HG03066 (cell line): ENCODE results near the gene SQSTM1.
"Not testable (repeated sequence)": the region's sequence is repeated elsewhere in the genome, so short reads cannot be mapped to it uniquely, and the experiment has no call there.

Experiments
- ATAC-seq: cut with Tn5 transposase; IDR thresholded peaks from one replicate; pipeline ENCODE4 v1.9.1; 2021; ENCODE audit warnings: low read depth; ENCODE audit not compliant: unreplicated experiment

Gene SQSTM1

DNA sequence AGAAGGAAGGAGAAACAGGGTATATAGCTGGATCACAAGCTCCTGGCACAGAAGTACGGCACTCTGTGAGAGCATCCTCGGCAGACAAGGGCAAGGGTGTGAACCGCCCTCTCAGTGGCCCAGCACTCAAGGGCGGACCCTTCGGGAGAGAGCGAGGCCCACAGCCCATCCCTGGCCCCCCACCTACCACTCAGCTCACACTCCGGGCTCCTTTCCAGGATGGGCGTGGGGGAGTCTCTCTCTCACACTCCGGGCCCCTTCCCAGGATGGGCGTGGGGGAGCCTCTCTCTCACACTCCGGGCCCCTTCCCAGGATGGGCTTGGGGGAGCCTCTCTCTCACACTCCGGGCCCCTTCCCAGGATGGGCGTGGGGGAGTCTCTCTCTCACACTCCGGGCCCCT, 50.8 kb downstream of the SQSTM1 start:
- ATAC-seq: not testable (repeated sequence)

GRCh38 chr5:179872055-179872827, 51.5 kb downstream of the SQSTM1 start:
- ATAC-seq: no peak

- no peak for ATAC-seq
These were observed 52.3 kb downstream of the SQSTM1 start for GRCh38 chr5:179872828-179873575.

GRCh38 chr5:179873588-179874110, 52.9 kb downstream of the SQSTM1 start:
- no peak for ATAC-seq

GRCh38 chr5:179874136-179874535, 53.4 kb downstream of the SQSTM1 start:
- ATAC-seq: no peak

DNA sequence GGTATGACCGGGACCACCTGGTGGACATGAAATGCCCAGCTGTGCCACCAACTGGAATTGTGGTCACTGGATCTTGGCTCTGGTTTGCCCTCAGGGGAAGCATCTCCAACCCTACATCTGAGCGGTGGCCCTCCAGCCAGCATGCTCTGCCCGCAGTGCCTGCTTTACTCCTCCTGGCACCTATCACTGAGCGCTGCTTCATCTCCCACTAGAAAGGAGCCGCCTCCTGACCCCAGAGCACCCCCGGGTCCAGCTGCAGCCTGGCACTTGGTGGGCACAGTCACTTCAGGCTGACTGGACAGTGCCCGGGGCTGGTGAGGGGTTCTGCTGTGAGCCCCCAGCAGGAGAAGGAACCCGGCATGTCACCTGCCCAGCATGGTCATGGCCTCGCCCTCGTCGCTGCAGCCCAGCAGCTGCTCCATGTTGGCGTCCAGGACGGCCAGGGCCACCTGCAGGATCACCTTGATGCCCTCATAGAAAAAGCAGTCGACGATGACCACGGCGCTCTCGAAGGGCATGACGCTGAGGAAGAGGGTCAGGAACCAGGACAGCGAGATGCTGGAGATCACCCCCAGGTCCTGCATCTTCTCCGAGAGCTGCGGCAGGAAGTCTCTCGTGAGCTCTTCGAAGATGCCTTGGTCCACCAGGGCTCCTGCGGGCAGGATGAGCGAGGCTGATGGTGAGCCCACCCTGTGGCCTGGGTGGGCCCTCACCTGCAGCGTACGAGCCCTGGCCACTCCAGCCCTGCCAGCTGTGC, 54.0 kb downstream of the SQSTM1 start:
- ATAC-seq: no peak

DNA sequence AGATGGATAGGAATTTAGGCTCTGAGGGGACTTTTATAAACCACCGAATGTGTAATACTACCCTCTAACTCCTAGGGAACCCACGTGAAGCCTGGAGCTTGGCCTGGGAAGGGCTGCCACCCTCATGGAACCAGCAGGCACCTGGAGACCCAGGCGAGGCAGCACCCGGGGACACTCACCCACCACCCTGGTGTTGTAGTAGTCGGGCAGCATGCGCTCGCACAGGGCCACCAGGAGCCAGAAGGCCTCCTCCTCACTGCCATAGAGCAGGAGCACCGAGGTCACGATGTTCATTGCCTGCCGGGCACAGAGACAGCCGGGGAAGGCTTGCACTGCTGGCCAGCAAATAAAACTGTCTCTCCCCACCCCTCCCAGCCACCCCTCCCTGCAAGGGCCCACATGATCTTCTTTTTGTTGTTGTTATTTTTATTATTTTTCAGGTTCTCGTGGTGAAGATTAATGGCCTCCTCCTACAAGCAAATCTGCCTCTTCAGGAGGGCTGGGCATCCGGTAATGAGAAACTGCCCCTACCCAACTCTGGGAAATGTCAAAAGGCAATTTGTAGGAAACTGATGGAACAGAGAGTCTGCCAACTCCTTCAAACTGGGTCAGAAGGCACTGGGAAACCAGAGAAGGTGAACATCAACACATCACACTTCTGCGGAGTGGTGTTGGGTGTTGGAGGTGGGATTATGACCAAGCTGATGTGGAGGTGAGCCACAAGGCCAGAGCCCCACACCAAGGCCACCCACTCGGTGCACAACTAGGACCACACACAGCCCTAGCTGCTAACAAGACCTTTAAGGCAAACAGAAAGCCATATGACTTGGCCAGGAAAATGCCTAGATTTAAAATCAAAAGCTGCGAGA, 55.3 kb downstream of the SQSTM1 start:
- ATAC-seq: no peak

GRCh38 chr5:179876610-179876952, 55.9 kb downstream of the SQSTM1 start:
- ATAC-seq: no peak

GRCh38 chr5:179878222-179879002, 57.7 kb downstream of the SQSTM1 start:
- ATAC-seq: no peak

- no peak for ATAC-seq
These were observed 58.4 kb downstream of the SQSTM1 start for GRCh38 chr5:179879003-179879689.

GRCh38 chr5:179879690-179880010, 58.9 kb downstream of the SQSTM1 start:
- no peak for ATAC-seq

DNA sequence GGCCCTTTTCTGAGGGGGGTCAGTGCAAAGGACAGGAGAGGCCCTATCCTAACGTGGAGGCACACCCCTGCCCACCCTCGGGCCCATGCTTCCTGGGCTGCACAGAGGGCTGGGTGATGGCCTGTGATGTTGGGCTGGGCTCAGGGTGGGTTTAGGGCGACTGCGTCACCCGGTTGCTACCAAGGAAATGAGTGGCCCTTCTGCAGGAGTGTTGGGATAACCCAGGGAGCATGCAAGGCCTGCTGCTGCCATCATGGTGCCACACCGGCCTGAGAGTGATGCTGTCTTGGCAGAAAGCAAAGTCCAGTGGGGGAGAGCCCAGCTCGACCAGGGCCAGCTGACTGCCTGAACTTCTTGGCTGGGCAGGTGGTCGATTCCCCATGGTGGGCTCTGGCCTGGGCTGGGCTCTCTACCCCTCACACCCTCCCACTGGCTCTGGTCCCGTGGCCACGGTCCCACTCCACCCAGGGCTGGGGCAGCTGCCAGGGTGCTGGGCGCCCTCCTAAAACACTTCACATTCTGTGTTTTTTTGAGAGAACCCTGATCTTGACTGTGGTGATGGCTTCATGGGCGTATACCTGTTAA, 59.5 kb downstream of the SQSTM1 start:
- no peak for ATAC-seq

DNA sequence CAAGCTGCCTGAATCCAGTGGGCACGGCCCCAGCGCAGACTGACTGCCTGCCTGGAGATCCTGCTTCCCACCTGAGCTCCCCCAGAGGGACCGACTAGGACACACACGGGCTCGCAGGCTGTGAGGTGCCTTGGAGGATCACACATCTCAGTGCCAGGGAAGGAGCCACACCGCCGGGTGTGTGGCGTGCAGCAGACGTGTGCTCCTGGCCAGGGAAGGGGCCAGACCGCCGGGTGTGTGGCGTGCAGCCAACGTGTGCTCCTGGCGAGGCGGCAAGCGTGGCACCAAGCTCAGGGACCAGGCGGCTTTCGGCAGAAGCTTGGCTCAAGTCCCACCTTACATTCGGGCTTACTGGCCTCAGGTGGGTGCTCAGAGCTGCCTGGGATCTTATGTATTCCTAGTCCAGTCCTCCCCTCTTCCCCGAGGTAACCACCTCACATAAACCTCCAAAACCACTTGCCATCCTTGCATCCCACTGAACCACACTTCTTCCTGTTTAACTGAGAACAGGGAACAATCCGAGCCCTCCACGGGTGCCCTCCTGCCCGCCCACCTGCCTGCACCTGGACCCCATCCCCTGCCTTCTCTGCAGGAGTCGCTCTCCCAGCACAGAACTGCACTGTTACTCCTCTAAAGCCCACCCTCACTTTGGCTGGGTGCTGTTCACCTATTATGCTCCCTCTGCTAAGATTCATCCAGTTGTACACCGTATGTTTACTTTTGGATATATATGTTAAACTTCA, 60.3 kb downstream of the SQSTM1 start:
- ATAC-seq: no peak

- no peak for ATAC-seq
These were observed 61.6 kb downstream of the SQSTM1 start for GRCh38 chr5:179882338-179882737.

DNA sequence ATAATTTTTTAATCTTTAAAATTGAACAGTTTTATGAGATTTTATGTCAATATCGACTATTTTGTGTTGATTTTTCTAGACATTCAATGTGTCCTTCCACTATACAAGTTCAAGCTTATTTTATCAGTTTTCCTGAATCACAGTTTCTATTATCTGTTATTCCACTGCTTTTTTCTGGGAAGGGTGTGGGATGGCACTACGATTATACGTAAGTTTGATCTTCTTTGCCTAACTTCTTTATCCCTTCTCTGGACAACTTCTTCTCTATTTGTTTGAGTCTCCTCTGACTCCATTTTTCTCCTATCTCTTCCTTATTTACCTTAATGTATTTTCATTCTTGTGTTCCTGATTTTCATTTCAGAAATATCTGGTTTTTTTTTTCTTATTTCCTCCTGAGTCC, 62.5 kb downstream of the SQSTM1 start:
- ATAC-seq: no peak

DNA sequence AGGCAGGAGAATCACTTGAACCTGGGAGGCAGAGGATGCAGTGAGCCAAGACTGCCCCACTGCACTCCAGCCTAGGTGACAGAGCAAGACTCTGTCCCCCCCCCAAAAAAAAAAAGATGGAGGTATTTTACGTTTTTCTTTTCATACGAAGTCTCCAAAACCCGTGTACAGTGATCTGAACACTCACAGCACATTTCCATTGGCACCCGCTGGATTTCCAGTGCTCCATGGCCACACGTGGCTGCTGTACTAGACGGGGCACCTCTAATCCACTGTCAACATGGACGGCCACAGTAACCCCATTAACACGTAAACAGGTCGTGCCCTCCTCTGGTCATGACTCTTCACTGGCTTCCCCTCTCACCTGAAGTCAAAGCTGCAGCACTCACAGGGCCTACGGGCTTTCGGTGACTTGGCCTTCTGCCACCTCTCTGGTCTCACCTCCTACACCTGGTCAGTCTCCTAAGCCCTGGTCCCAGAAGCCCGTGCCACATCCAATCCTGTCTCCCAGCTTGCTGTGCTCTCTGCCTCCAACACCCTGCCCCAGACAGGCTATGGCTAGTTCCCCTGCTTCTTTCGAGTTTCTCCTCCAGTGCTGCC, 64.9 kb downstream of the SQSTM1 start:
- ATAC-seq: no peak

DNA sequence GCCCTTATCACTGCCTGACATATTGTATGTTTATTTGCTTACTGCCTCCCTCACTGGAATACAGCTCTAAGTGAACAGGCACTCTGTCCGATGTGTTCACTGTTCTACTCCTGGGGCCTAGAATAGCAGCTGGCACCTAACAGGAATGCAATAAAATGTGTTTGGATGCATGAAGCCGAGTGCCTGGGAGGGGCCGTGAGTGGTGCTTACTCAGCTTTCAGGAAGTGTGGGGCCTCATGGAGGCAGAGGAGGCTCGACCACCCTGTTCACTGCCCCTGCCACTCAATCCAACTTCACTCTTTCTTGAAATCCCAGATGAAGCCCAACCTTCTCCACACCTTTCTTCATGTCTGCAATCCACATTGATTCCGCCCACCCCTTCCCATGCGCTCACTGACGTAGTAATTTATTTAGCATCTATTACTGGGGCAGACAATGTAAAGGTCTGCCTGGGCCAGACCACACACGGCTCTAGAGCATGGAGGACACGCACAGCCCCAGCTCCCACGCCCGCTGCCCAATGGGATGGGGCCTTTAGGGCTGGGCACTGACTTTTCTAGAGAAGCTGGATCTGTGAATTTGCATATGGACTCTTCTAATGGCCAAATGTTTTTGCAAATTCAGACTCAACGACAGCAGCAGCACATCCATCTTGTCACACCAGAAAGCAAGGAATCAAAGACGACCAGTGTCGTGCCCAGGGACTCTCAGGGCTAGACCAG, 65.6 kb downstream of the SQSTM1 start:
- no peak for ATAC-seq
